GM19467 (cell line): ENCODE measurements around the gene RNF145.

Experiments used
- ATAC-seq: cut with Tn5 transposase; IDR thresholded peaks from one replicate; pipeline ENCODE4 v1.9.1; 2021; ENCODE audit warnings: mild to moderate bottlenecking, moderate library complexity; ENCODE audit not compliant: unreplicated experiment

The RNF145 gene

GRCh38 chr5:159218595-159219023 lies 9.3 kb upstream of the RNF145 start:
- no peak for ATAC-seq

GRCh38 chr5:159217236-159217635 lies 7.9 kb upstream of the RNF145 start:
- no peak for ATAC-seq

GRCh38 chr5:159216454-159216853 lies 7.1 kb upstream of the RNF145 start:
- no peak for ATAC-seq

GRCh38 chr5:159215886-159216285 lies 6.5 kb upstream of the RNF145 start:
- no peak for ATAC-seq

GRCh38 chr5:159214486-159215271 lies 5.3 kb upstream of the RNF145 start:
- no peak for ATAC-seq

GRCh38 chr5:159212657-159213462 lies 3.5 kb upstream of the RNF145 start:
- ATAC-seq: no peak

DNA sequence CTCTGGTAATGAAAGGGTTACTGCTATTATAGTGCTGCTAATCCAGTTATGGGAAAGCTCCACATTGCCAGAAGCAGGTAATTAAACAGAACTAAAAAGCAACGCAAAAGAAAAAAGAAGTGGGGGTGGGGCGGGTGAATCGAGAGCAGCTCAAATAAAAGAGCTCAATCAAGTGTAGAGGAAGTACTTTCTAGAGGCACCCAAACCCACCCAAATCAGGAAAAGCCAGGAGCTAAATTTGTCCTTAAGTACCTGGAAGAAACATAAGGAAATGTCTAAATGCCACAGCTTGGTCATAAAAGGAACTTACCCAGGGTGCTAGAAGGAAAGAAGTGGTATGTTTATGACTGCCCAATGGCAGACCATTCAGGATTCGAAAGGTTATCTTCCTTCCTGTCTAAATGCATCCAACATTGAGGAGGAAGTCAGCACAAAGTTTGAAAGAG lies 2.4 kb upstream of the RNF145 start:
- no peak for ATAC-seq

DNA sequence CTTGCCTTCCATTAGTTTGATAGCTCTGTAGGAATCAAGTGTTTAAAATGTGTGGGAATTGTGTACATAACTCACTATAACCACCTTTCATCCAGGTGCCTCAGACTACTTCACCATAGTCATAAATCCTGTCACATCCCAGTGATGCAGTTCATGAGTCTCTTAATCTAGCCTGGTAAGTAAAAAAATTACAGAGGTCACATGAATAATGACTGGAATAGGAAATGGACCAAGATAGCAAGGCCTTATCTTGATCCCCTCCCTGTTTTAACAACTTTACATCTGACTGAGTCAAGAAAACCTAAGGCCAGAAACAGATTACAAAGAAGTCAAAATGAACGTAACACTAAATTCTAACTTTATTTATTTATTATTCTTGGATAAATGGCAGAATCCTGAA lies 1.5 kb upstream of the RNF145 start:
- ATAC-seq: no peak

DNA sequence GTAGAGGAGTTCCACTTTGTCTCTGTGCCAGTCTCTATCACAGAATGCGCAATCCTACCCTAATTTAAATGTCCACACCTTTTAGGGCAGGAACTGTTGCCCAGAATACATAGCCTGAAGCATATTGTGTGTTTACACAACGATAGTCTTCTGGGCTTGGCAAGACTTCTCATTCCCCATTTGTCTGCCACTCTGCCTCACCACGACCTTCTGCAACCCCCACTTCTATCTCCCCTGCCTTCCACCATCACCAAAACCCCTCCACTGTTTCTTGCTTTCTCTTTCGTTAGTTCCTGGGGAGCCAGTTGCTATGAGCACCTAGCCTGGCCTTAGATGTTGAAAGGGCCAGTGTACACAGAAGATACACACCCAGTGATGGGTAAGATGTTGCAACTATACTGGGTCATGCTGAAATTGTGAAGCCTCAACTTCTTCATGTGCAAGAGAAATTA lies 883 bp upstream of the RNF145 start:
- ATAC-seq: no peak

DNA sequence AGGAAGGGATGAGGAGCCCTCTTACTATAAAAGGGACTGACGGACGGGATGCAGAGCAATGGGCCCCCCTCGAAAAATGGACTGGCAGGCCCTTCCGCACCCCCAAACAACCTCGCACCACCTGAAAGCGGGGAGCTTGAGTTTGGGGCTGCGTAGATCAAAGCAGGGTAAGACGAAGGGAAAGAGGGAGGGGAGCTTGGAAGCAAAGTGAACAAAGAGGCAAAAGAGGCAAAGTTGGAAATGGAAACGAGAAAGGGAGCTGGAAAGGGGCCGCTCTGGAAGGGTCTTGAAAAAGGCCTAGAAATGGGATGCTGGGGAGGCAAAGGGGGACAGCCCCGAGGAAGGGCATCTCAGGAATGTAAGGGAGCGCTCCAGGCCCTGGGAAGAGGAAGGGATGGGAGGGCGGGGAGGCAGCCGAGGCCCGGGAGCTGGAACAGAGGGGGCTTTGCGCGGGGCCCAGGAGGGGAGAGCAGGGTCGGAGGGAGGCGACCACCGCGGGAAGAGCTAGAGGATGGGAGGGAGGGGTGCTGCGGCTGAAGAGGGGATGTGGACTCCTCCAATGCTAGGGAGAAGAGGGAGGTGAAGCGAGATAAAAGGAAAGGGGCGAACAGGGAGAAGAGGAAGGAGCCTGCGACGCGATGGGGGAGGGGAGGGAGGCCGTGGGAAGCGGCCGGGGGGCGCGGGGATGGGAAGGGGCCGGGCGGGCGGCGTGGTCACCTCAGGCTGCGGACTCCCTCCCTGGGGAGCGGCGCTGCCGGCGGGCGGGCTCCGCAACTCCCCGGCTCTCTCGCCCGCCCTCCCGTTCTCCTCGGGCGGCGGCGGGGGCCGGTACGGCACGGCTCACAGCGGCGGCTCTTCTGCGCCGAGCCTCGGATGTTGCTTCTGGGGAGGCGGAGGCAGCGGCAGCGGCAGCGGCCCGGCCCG lies 577 bp downstream of the RNF145 start:
- peak; percentile 21 for ATAC-seq

GRCh38 chr5:159207686-159208513 lies 1.5 kb downstream of the RNF145 start:
- peak; percentile 59 for ATAC-seq

DNA sequence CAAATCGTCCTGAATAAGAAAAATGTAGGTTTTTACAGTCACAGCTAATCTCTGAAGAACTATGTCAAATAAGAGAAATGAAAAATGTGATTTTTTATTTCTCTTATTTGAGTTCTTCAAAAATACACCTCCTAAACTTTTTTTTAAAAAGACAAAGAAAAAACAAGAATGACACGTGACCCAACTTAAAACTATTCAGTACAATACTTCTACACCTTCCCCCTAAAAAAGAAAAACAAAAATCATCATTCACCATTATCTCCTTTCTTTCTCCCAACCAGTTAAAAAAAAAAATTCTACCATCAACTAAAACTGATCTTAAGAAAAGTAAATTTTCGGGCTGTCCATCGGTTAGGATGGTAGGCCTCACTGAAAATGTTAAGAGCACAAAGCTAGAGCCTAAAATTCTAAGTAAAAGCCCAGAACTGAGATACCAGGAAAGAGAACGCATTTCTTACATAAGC lies 2.1 kb downstream of the RNF145 start:
- peak; percentile 0 for ATAC-seq

GRCh38 chr5:159206818-159207217 lies 2.5 kb downstream of the RNF145 start:
- ATAC-seq: no peak

GRCh38 chr5:159206368-159206767 lies 3.0 kb downstream of the RNF145 start:
- ATAC-seq: no peak

DNA sequence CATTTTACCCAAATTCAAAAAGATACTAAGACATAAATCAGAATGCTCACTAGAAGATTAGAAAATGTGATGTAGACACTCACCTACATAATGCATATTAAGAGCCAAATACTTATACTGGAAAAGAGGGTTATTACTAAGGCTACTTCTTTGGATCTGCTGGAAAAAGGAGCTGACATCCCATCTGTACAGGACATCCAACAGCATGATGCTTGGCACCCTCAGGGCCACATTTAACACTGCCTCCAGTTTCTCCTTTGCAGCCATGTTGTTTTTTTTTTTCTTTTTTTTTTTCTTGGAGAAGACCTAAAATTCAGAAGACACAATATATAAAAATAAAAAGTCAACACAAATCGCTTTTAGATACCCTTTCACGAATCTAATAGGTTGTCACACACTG lies 6.0 kb downstream of the RNF145 start:
- no peak for ATAC-seq

GRCh38 chr5:159202151-159202550 lies 7.2 kb downstream of the RNF145 start:
- no peak for ATAC-seq

GRCh38 chr5:159199780-159200179 lies 9.6 kb downstream of the RNF145 start:
- ATAC-seq: no peak

DNA sequence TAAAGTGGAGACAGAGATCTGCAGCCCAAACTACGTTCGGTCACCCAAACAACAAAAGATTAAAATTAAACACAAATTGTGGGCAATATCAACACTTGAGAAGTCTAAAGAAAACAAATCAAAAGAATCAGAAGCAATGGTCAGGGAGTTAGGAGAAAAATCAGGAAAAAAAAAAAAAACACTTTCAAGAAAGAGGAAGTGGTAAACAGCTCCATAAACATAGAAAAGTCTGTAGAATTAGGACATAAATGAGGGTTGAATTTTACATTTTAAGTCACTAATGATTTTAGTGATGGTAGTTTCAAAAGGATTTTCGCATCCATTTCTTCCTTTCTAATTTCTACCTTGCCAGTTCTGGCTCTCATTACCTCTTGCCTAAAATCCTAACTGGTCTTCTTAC lies 10.1 kb downstream of the RNF145 start:
- ATAC-seq: no peak

- ATAC-seq: peak; percentile 90
Observed at GRCh38 chr5:159198063-159199036, 11.0 kb downstream of the RNF145 start.
